ENCODE results near the gene SIPA1L3.

SIPA1L3 gene

GRCh38 chr19:37979547-37980082 lies 72.6 kb downstream of the SIPA1L3 start:
- 87% methylated on average over 10 of the region's 13 CpGs for WGBS
- no peak overlapping the region for H3K27ac ChIP-seq (ENCODE audit: low read depth, low read length)
- H3K36me3 ChIP-seq (ENCODE audit: insufficient read depth, low read length) = no peaks in the 10 kb centered on the region
- no peaks in the 10 kb centered on the region for H3K9me3 ChIP-seq (ENCODE audit: insufficient read depth, low read depth, low read length)
- H3K9ac ChIP-seq (ENCODE audit: low read depth, low read length) = no peak overlapping the region; the same call in 1 of the 2 replicates
- no peak overlapping the region for H3K4me3 ChIP-seq (ENCODE audit: low read length)
- H3K27me3 ChIP-seq (ENCODE audit: insufficient read depth, low read length) = no peaks in the 10 kb centered on the region
- peaks cover 3% of the 10 kb centered on the region; the same call in 1 of the 2 replicates for H3K4me1 ChIP-seq (ENCODE audit: insufficient read depth, low read length)

- H3K27ac ChIP-seq (ENCODE audit: low read depth, low read length) = no peak overlapping the region
- no peaks in the 10 kb centered on the region for H3K9me3 ChIP-seq (ENCODE audit: insufficient read depth, low read depth, low read length)
- H3K27me3 ChIP-seq (ENCODE audit: insufficient read depth, low read length) = no peaks in the 10 kb centered on the region
- 93% methylated on average over 12 of the region's 12 CpGs for WGBS
- no peak overlapping the region for H3K4me3 ChIP-seq (ENCODE audit: low read length)
- H3K9ac ChIP-seq (ENCODE audit: low read depth, low read length) = no peak overlapping the region; the same call in 1 of the 2 replicates
- H3K36me3 ChIP-seq (ENCODE audit: insufficient read depth, low read length) = no peaks in the 10 kb centered on the region
- peaks cover 3% of the 10 kb centered on the region; the same call in 1 of the 2 replicates for H3K4me1 ChIP-seq (ENCODE audit: insufficient read depth, low read length)
These were observed 73.6 kb downstream of the SIPA1L3 start for GRCh38 chr19:37980419-37981170.

- Histone ChIP-seq H3K9ac (ENCODE audit: low read depth, low read length) (no peak overlapping the region), H3K4me1 (ENCODE audit: insufficient read depth, low read length) (peaks cover 9% of the 10 kb centered on the region), H3K4me3 (ENCODE audit: low read length) (no peak overlapping the region), H3K9me3 (ENCODE audit: insufficient read depth, low read depth, low read length) (no peaks in the 10 kb centered on the region), H3K27ac (ENCODE audit: low read depth, low read length) (no peak overlapping the region), H3K27me3 (ENCODE audit: insufficient read depth, low read length) (no peaks in the 10 kb centered on the region), H3K36me3 (ENCODE audit: insufficient read depth, low read length) (no peaks in the 10 kb centered on the region)
- WGBS = 94% methylated on average over 12 of the region's 13 CpGs
These were observed 74.9 kb downstream of the SIPA1L3 start for GRCh38 chr19:37981785-37982475.

GRCh38 chr19:37982655-37983054 lies 75.6 kb downstream of the SIPA1L3 start:
- no peaks in the 10 kb centered on the region for H3K9me3 ChIP-seq (ENCODE audit: insufficient read depth, low read depth, low read length)
- no peak overlapping the region for H3K9ac ChIP-seq (ENCODE audit: low read depth, low read length)
- H3K27me3 ChIP-seq (ENCODE audit: insufficient read depth, low read length) = no peaks in the 10 kb centered on the region
- no peak overlapping the region for H3K27ac ChIP-seq (ENCODE audit: low read depth, low read length)
- H3K4me1 ChIP-seq (ENCODE audit: insufficient read depth, low read length) = peaks cover 12% of the 10 kb centered on the region
- no peak overlapping the region for H3K4me3 ChIP-seq (ENCODE audit: low read length)
- WGBS = 97% methylated on average over 5 of the region's 5 CpGs
- no peaks in the 10 kb centered on the region for H3K36me3 ChIP-seq (ENCODE audit: insufficient read depth, low read length)

- Histone ChIP-seq H3K27ac (ENCODE audit: low read depth, low read length) (no peak overlapping the region), H3K4me1 (ENCODE audit: insufficient read depth, low read length) (peaks cover 16% of the 10 kb centered on the region), H3K9ac (ENCODE audit: low read depth, low read length) (no peak overlapping the region), H3K27me3 (ENCODE audit: insufficient read depth, low read length) (no peaks in the 10 kb centered on the region), H3K4me3 (ENCODE audit: low read length) (no peak overlapping the region), H3K9me3 (ENCODE audit: insufficient read depth, low read depth, low read length) (no peaks in the 10 kb centered on the region), H3K36me3 (ENCODE audit: insufficient read depth, low read length) (no peaks in the 10 kb centered on the region)
- WGBS = 89% methylated on average over 10 of the region's 10 CpGs
These were observed 76.1 kb downstream of the SIPA1L3 start for GRCh38 chr19:37983153-37983552.

- H3K9me3 ChIP-seq (ENCODE audit: insufficient read depth, low read depth, low read length) = no peaks in the 10 kb centered on the region
- no peak overlapping the region for H3K9ac ChIP-seq (ENCODE audit: low read depth, low read length)
- peaks cover 20% of the 10 kb centered on the region for H3K4me1 ChIP-seq (ENCODE audit: insufficient read depth, low read length)
- H3K27ac ChIP-seq (ENCODE audit: low read depth, low read length) = no peak overlapping the region
- WGBS = 92% methylated on average over 10 of the region's 10 CpGs
- no peak overlapping the region for H3K4me3 ChIP-seq (ENCODE audit: low read length)
- no peaks in the 10 kb centered on the region for H3K36me3 ChIP-seq (ENCODE audit: insufficient read depth, low read length)
- no peaks in the 10 kb centered on the region for H3K27me3 ChIP-seq (ENCODE audit: insufficient read depth, low read length)
These were observed 76.9 kb downstream of the SIPA1L3 start for GRCh38 chr19:37983916-37984315.

- no peak overlapping the region for H3K9ac ChIP-seq (ENCODE audit: low read depth, low read length)
- peak overlapping the region; percentile 28; the same call in 1 of the 2 replicates for H3K27ac ChIP-seq (ENCODE audit: low read depth, low read length)
- H3K27me3 ChIP-seq (ENCODE audit: insufficient read depth, low read length) = no peaks in the 10 kb centered on the region
- H3K4me1 ChIP-seq (ENCODE audit: insufficient read depth, low read length) = peaks cover 40% of the 10 kb centered on the region
- H3K4me3 ChIP-seq (ENCODE audit: low read length) = no peak overlapping the region
- no peaks in the 10 kb centered on the region for H3K9me3 ChIP-seq (ENCODE audit: insufficient read depth, low read depth, low read length)
- WGBS = 61% methylated on average over 10 of the region's 10 CpGs
- H3K36me3 ChIP-seq (ENCODE audit: insufficient read depth, low read length) = no peaks in the 10 kb centered on the region
These were observed 79.2 kb downstream of the SIPA1L3 start for GRCh38 chr19:37986048-37986750.

- Histone ChIP-seq H3K9ac (ENCODE audit: low read depth, low read length) (no peak overlapping the region), H3K4me3 (ENCODE audit: low read length) (no peak overlapping the region), H3K9me3 (ENCODE audit: insufficient read depth, low read depth, low read length) (no peaks in the 10 kb centered on the region), H3K36me3 (ENCODE audit: insufficient read depth, low read length) (no peaks in the 10 kb centered on the region), H3K4me1 (ENCODE audit: insufficient read depth, low read length) (peaks cover 42% of the 10 kb centered on the region), H3K27me3 (ENCODE audit: insufficient read depth, low read length) (no peaks in the 10 kb centered on the region), H3K27ac (ENCODE audit: low read depth, low read length) (peak overlapping the region; percentile 55; the same call in 1 of the 2 replicates)
- 75% methylated on average over 11 of the region's 12 CpGs for WGBS
These were observed 80.6 kb downstream of the SIPA1L3 start for GRCh38 chr19:37987356-37988332.

- Histone ChIP-seq H3K36me3 (ENCODE audit: insufficient read depth, low read length) (no peaks in the 10 kb centered on the region), H3K9me3 (ENCODE audit: insufficient read depth, low read depth, low read length) (no peaks in the 10 kb centered on the region), H3K4me3 (ENCODE audit: low read length) (no peak overlapping the region), H3K27ac (ENCODE audit: low read depth, low read length) (peak overlapping the region; percentile 91; the same call in 1 of the 2 replicates), H3K4me1 (ENCODE audit: insufficient read depth, low read length) (peaks cover 42% of the 10 kb centered on the region), H3K27me3 (ENCODE audit: insufficient read depth, low read length) (no peaks in the 10 kb centered on the region), H3K9ac (ENCODE audit: low read depth, low read length) (peak overlapping the region; percentile 59)
- 20% methylated on average over 13 of the region's 13 CpGs for WGBS
These were observed 82.0 kb downstream of the SIPA1L3 start for GRCh38 chr19:37988758-37989635.

All from HUES64 (cell line).